ENCODE measurements around the gene DYNLT5.

DNA sequence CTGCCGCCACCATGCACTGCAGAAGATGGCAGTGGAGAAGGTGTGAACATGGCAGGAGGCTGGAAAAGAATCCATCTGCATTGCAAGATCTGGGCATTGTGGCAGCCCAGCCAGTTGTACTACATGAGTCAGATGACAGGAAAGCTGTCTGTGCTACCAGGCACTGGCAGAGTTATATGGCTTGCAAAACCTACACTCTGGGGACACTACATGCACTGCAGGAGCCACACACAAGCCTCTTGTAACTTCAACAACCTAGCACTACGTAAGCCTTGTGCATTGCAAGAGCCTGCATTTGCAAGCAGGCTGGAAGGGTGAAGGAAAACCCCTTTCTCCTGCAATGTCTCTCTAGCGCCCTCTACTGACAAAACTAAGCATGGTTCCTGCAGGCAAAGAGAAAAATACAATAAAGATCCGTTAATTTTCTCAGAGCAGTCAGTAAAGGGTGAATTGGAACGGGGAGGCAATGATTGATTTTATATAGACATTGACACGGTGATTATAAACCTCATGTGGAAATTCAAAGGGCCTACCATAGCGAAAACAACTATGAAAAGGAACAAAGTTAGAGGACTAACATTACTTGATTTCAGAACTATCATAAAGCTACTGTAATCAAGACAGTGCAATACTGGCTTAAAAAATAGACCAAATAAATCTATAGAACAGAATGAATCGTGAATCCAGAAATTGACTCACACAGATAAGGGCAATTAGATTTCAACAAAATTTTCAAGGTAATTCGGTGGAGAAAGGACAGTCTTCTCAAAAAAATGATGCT, 26.2 kb upstream of the DYNLT5 start:
- TF ChIP-seq TAF1 (IDR thresholded peaks at IDR 0.05; ENCODE audit: borderline replicate concordance, low read depth, low read length) (no peak), POLR2AphosphoS5 (IDR thresholded peaks at IDR 0.05; ENCODE audit: low read depth, low read length) (no peak), POLR2A (IDR thresholded peaks at IDR 0.05; ENCODE audit: low read depth, low read length) (no peak)

Data from GM12892 (cell line).